Left hindlimb (tissue), 1 donor: ENCODE measurements around the gene C2CD4B.

Experiments
- DNase-seq: peaks from one replicate; pipeline ENCODE4 v3.0.0-alpha.2; 2018

The C2CD4B gene

GRCh38 chr15:62147551-62147950, 17.5 kb downstream of the C2CD4B start:
- DNase-seq, result no peak

- no peak for DNase-seq
Observed at GRCh38 chr15:62147149-62147548, 17.9 kb downstream of the C2CD4B start.

- no peak for DNase-seq
Observed at GRCh38 chr15:62145015-62145735, 19.9 kb downstream of the C2CD4B start.

GRCh38 chr15:62142736-62143135, 22.3 kb downstream of the C2CD4B start:
- DNase-seq, result no peak

- no peak for DNase-seq
Observed at GRCh38 chr15:62141643-62142588, 23.2 kb downstream of the C2CD4B start.

GRCh38 chr15:62141200-62141599, 23.9 kb downstream of the C2CD4B start:
- DNase-seq, result no peak

DNA sequence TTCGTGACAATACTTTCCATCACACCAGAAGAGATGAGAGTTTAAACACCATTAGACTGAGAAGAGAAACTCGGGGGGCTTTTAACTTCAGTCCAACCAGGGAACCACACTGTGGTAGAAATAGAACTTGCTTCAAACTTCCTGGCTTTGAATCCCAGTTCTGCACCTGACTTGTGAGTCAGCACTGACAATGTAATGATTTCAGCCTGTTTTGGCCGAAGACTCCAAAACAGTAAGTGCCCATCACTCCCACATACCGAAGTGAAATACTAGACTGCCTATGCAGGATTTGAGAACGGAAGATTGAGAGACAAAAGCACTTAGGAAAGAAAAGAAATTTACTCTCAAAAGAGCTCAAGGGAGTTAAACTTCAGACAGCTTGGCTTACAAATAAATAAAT, 27.0 kb downstream of the C2CD4B start:
- no peak for DNase-seq

- no peak for DNase-seq
Observed at GRCh38 chr15:62136911-62137865, 27.9 kb downstream of the C2CD4B start.

DNA sequence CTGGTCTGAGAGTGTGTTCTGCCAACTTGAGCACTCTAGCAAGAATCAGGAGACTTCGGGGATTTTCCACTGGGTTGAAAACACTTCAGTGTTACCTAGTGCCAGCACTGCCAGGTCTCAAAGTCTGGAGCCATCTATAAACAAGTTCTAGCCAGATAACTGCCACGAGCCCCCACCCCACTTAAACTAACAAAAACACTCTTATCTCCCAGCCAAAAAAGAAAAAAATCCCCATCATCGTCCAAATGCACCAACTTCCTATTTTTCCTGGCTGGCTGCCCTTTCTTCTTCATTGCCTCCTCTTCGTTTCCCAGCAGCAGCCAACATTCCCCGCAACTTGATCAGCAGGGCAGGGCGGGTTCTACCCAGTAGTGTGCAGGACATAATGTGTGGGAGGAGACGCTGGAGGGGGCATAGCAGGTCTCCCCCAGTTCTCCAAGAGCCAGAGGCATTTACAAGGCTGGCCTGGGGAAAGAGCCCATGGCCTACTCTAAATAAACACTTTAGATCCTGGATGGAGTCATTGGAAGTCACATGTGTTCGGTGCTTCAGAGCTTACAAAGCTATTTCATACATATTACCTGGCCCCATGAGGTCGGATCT, 29.5 kb downstream of the C2CD4B start:
- no peak for DNase-seq

GRCh38 chr15:62133141-62133540, 31.9 kb downstream of the C2CD4B start:
- no peak for DNase-seq

GRCh38 chr15:62128916-62129315, 36.2 kb downstream of the C2CD4B start:
- DNase-seq, result no peak

DNA sequence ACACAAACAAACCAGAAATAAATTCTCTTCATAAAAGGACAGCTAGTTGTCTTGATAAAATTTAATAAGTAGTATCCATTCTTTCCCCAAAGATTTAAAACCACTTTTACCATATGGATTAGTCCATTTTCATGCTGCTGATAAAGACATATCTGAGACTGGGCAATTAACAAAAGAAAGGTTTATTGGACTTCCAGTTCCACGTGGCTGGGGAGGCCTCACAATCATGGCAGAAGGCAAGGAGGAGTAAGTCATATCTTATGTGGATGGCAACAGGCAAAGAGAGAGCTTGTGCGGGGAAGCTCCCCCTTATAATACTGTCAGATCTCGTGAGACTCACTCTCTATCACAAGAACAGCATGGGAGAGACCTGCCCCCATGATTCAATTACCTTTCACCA, 38.7 kb downstream of the C2CD4B start:
- no peak for DNase-seq

- no peak for DNase-seq
Observed at GRCh38 chr15:62125773-62126172, 39.3 kb downstream of the C2CD4B start.

GRCh38 chr15:62124973-62125303, 40.1 kb downstream of the C2CD4B start:
- no peak for DNase-seq

DNA sequence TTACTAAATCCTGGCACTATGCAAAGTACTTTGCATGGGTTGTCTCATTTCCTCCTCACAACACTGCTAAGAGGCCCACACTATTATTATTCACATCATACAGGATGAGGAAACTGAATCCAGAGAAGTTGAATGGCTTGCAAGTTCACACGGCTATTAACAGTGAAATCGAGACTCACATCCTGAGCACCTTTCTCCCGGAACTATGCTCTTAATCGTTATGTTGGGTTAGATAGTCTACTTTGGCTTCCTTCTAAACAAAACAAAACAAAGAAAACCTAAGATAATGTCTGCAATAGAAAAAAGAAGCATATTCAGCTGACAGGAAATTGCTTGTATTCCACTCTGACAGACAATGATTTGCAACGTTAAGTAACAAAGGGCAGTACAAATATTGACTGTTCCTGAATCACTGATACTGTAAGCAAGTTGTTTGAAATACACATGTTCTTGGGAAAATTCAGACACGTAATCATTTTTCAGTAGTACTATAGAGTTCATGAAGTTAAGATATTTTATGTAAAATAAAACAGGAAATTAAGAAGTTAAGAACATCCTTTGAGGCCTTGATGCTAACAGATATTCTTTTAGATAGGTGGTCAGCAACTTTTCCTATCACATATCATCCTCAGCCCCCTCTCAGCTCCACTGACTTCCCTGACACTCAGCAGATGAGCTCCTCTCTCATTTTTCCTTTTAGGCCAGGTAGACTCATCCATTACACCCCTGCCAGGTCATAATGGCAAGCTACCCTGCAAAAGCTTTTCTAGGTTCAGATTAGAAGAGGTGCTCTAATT, 40.7 kb downstream of the C2CD4B start:
- DNase-seq, result no peak

DNA sequence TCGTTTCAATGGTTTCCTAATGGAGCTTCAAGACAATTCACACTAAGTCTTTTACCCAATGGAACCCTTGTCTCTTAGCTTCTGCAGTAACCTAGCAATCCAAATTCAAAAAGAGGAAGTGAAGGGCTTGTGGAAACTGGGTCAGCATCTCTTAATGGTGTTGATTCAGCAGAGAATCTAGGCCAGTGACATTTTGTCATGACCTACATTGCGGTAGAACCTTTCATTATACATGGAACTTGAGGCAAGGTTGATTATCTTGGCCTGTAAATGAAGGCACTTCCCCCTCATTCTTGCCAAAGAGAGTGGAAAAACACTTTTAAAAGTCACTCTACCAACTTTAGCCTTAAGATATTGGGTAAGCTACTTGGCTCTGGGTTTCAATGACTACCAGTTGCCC, 42.8 kb downstream of the C2CD4B start:
- DNase-seq, result no peak

DNA sequence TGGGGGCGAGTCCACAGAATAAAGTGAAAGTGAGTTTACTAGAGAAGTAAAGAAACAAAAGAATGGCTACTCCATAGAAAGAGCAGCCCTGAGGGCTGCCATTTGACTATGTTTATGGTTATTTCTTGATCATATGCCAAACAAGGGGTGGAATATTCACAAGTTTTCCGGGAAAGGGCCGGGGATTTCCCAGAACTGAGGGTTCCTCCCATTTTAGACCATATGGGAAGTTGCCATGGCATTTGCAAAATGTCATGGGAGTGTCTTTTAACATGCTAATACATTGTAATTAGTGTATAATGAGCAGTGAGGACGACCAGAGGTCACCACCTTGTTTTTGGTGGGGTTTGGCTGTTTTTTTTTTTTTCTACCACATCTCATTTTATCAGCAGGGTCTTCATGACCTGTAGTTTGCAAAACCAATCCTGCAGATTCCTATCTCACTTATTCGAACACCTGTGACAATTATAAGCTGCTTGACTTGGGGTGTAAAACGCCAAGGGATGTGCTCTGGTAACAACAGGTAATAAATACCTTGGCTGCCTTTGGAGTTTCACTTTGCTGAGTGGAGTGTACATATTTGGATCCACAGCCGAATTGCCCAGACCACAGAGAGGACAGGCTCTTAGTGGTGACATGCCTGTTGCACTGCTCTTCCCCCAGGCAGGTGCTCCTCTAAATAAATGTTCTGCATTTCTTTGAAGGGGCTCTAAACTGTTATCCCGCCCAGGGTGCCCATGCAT, 43.6 kb downstream of the C2CD4B start:
- DNase-seq, result no peak

DNA sequence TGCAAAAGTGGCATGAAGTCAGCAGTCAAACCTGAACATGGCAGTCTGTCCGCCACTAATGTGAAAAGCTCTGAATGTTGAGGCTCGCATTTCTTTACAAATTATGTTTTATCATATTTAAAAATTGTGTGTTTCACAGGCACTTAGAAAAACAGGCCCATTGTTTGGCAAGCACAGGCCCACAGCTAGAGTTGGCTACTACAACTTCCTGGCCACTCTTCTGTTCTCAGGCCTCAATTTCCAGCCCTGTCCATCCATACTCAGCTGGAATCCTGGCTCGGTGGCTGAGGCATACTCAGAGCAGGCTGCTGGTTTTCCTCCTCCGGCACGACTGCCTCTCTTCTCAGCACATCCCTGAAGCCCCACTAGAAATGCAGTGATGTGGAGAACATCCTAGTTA, 44.3 kb downstream of the C2CD4B start:
- DNase-seq, result no peak

DNA sequence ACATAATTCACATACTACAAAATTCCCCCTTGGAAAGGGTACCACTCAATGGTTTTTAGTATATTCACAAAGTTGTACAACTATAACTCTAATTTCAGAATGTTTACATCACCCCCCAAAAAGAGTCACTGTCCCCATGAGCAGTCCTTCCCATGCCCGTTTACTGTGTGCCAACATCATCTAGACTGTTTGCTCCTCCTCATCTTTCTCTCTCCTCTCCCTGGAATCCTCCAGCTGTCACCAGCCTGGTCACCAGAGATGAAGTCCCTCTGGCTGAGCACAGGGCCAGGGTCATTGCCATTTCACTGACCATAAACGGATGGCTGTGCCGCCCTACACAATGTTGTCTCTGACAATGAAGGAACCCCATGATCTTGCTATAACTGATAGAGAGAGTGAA, 45.2 kb downstream of the C2CD4B start:
- no peak for DNase-seq

- DNase-seq, result no peak
Observed at GRCh38 chr15:62119227-62119864, 45.7 kb downstream of the C2CD4B start.
